Transverse colon (tissue), 4 donors: ENCODE results near the gene MEF2D. TPM values are rescaled to one million over a fixed set of nuclear protein-coding genes. Genes with fewer than 3 reads are reported as not detected.

Source experiments
- DNase-seq: peaks from one replicate; pipeline ENCODE4 v3.0.0-alpha.2; 2019
- H3K27ac ChIP-seq, 4 donors: fragments of 200-600 bp; sonication (generic); 2 replicates each; pipeline ENCODE4 v1.5.1; 2016 to 2018; ENCODE audit warnings: inconsistent platforms in 4 of 4
- H3K27me3 ChIP-seq: fragments of 200-600 bp; sonication (generic); 2 replicates; pipeline ENCODE4 v1.5.1; 2017; ENCODE audit warnings: inconsistent platforms
- H3K36me3 ChIP-seq, 4 donors: fragments of 200-600 bp; sonication (generic); 2 replicates each; pipeline ENCODE4 v1.5.1; 2017 to 2019; ENCODE audit warnings: inconsistent platforms in 4 of 4
- H3K4me1 ChIP-seq, 4 donors: fragments of 200-600 bp; sonication (generic); 2 replicates each; pipeline ENCODE4 v1.5.1; 2017 to 2020; ENCODE audit warnings: inconsistent platforms in 4 of 4
- H3K4me3 ChIP-seq, 4 donors: fragments of 200-600 bp; sonication (generic); 1 replicate in 1 of 4; 2 replicates in 3 of 4; pipeline versions ENCODE4 v1.5.1 to v1.6.1; 2017 to 2019; ENCODE audit warnings: inconsistent platforms in 4 of 4
- H3K9me3 ChIP-seq, 2 donors: fragments of 200-600 bp; sonication (generic); 2 replicates each; pipeline ENCODE4 v1.5.1; 2017 to 2019; ENCODE audit warnings: inconsistent platforms in 2 of 2
- CTCF ChIP-seq, 5 experiments: fragments of 200-600 bp in 3 of 5; fragments of 450-650 bp in 2 of 5; sonication (generic) in 3 of 5; IDR thresholded peaks; 1 replicate in 2 of 5; 2 replicates in 3 of 5; pipeline ENCODE4 v1.5.1; 2016 to 2017; ENCODE audit warnings: antibody characterized with exemption in 5 of 5, inconsistent platforms in 3 of 5, mild to moderate bottlenecking in 2 of 5, moderate library complexity in 1 of 5
- EP300 ChIP-seq: sonication (generic); formaldehyde crosslinking; IDR thresholded peaks from one replicate; pipeline ENCODE4 v1.6.1; 2017; ENCODE audit warnings: antibody characterized with exemption, low read depth
- POLR2A ChIP-seq: fragments of 450-650 bp; IDR thresholded peaks from one replicate; pipeline ENCODE4 v1.6.1; 2016; ENCODE audit warnings: antibody characterized with exemption, mild to moderate bottlenecking, moderate library complexity
- POLR2AphosphoS5 ChIP-seq, 3 donors: sonication (generic); formaldehyde crosslinking; IDR thresholded peaks; one replicate each; pipeline ENCODE4 v1.6.1; 2016; ENCODE audit warnings: antibody characterized with exemption in 3 of 3
- WGBS, 2 donors: methylation state at CpG; one replicate each; pipeline ENCODE4 v1.1.5; 2018; ENCODE audit warnings: low coverage in 1 of 2; 5-methylcytosine and 5-hydroxymethylcytosine counted together
- in situ Hi-C, 4 donors: fragments of 200-750 bp; cut with MboI; loops; one replicate each; pipeline versions ENCODE4 v1.15.0 to v1.15.1; 2017; ENCODE audit warnings: low sequenced_read_pairs in 3 of 4, low pct_ligation_motif_present in 1 of 4, low pct_unique_long_range_greater_than_20kb in 1 of 4
- intact Hi-C: fragments of 100-400 bp; cut with DNase I; formaldehyde crosslinking; loops from one replicate; pipeline ENCODE4 v1.15.1; 2023; ENCODE audit warnings: low total_unique reads
- total RNA-seq, 4 donors: library from RNA; depleted of rRNA; stranded (reverse); fragments of >200 nt; gene quantifications; one replicate each; pipeline ENCODE4 v1.1.0, GENCODE V29; 2016

MEF2D gene
- total RNA-seq, 4 donors from 2014 or later, result 26.1 to 200 (median 85.7) TPM

GRCh38 chr1:156433032-156433431 lies 67.5 kb downstream of the MEF2D start:
- intact Hi-C loops, result no loop called here
- in situ Hi-C loops, result no loop called here
- Histone ChIP-seq H3K27me3 (peaks cover 98% of the 10 kb centered on the region), H3K9me3 (no peaks in the 10 kb centered on the region), H3K27ac (no peak overlapping the region), H3K4me1 (peaks cover 9 to 17% (median 16%) of the 10 kb centered on the region in 4 donors), H3K4me3 (no peak overlapping the region), H3K36me3 (no peaks in the 10 kb centered on the region)
- TF ChIP-seq CTCF (IDR thresholded peaks at IDR 0.05), result no peak
- TF ChIP-seq POLR2AphosphoS5 (IDR thresholded peaks at IDR 0.05), result no peak
- no peak for TF ChIP-seq EP300
- no peak for TF ChIP-seq POLR2A
- WGBS, 2 donors, result 33 to 71% methylated on average over 1 to 4 of the region's 4 CpGs
- DNase-seq, result no peak

DNA sequence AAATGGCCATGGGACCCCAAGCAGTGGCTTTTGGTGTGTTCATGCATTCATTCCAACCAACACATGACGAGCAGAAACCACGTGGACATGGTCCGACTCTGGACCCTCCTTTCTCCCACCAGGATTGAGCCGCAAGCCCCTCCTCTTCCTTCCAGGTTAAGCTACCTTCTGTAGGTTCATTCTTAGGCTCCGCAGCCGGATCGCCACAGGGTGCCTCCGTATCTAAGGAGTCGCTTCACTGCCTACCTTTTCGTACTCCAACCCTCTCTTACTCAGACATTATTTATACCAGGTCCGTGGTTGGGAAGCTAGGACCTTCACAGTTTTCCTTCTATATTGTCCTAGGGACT lies 67.9 kb downstream of the MEF2D start:
- no peak for DNase-seq
- Histone ChIP-seq H3K27ac (no peak overlapping the region), H3K4me3 (no peak overlapping the region), H3K4me1 (peaks cover 9 to 17% (median 16%) of the 10 kb centered on the region in 4 donors), H3K9me3 (no peaks in the 10 kb centered on the region), H3K27me3 (peaks cover 98% of the 10 kb centered on the region), H3K36me3 (no peaks in the 10 kb centered on the region)
- intact Hi-C loops, result no loop called here
- TF ChIP-seq POLR2AphosphoS5 (IDR thresholded peaks at IDR 0.05) (no peak), EP300 (no peak), CTCF (IDR thresholded peaks at IDR 0.05) (no peak), POLR2A (no peak)
- WGBS, 2 donors, result 9 to 15% methylated on average over 7 to 11 of the region's 11 CpGs
- in situ Hi-C loops, result no loop called here

DNA sequence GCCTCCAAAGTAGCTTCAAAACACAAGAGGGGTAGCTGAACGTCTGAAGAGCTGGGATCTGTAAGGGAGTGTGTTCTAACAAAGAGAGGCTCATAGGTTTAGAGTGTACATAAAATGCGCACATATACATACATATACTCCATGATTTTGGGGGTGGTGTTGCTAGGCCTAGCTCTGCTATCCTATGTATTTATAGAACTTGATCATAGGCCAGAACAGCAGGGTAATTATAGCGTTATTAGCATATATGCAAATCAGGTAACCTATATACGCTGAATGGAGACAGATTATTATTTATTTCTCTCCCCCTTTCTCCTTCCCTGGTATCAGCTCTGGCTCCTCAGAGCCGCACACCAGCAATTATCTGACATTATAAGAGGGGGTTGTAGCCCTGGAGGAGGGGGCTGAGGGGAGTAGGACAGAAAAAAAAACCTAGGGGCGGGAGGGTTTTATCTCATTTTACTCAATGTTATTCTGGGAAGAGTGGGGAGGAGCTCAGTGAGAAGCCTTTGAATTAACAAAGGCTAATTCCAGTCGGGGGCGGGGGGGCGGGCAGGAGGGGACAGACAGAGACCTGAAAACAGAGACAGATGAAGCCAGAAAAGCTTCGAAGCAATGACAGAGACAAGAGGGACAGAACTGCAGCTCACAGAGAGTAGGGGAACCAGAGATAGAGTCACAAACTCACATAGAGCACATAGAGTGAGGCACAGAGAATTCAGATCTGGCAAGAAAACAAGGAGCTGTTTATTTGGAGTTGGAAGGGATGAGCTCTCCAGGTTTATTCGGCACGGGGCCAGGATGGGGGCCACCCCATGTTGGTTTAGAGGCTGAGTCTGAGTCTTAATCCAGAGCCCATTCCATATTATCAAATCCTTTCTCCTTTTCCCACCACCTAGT lies 68.6 kb downstream of the MEF2D start:
- H3K4me3 ChIP-seq, result no peak overlapping the region
- WGBS, 2 donors, result 21 to 25% methylated on average over 8 to 12 of the region's 12 CpGs
- TF ChIP-seq EP300, result no peak
- intact Hi-C loops (no loop called here), in situ Hi-C loops (no loop called here)
- no peak for DNase-seq
- H3K9me3 ChIP-seq, result no peaks in the 10 kb centered on the region
- no peaks in the 10 kb centered on the region for H3K36me3 ChIP-seq
- peaks cover 98% of the 10 kb centered on the region for H3K27me3 ChIP-seq
- peaks cover 9 to 17% (median 16%) of the 10 kb centered on the region in 4 donors for H3K4me1 ChIP-seq
- no peak overlapping the region for H3K27ac ChIP-seq

GRCh38 chr1:156431366-156431765 lies 69.2 kb downstream of the MEF2D start:
- 35 to 54% methylated on average over 4 of the region's 4 CpGs for WGBS, 2 donors
- DNase-seq, result no peak
- H3K36me3 ChIP-seq, result no peaks in the 10 kb centered on the region
- intact Hi-C loops (no loop called here), in situ Hi-C loops (no loop called here)
- H3K4me3 ChIP-seq, result no peak overlapping the region
- peaks cover 6 to 11% (median 10%) of the 10 kb centered on the region in 4 donors for H3K4me1 ChIP-seq
- H3K27ac ChIP-seq, result no peak overlapping the region
- no peaks in the 10 kb centered on the region for H3K9me3 ChIP-seq
- H3K27me3 ChIP-seq, result peaks cover 98% of the 10 kb centered on the region
- TF ChIP-seq CTCF (IDR thresholded peaks at IDR 0.05) (no peak), EP300 (no peak)

- peaks cover 98% of the 10 kb centered on the region for H3K27me3 ChIP-seq
- WGBS, 2 donors, result 13% methylated on average over 3 of the region's 3 CpGs; no CpG with 5 or more reads in 1 of the 2 donors
Measured at GRCh38 chr1:156430866-156431265, 69.7 kb downstream of the MEF2D start.

More at GRCh38 chr1:156430866-156431265, 69.7 kb downstream of the MEF2D start:
- Histone ChIP-seq H3K27ac (no peak overlapping the region), H3K4me3 (no peak overlapping the region), H3K36me3 (no peaks in the 10 kb centered on the region), H3K4me1 (peaks cover 4 to 7% (median 6%) of the 10 kb centered on the region in 4 donors), H3K9me3 (no peaks in the 10 kb centered on the region)
- intact Hi-C loops, result no loop called here
- TF ChIP-seq CTCF (IDR thresholded peaks at IDR 0.05), result no peak
- DNase-seq, result no peak
- in situ Hi-C loops, result no loop called here
